ENCODE measurements around the gene CACNA2D3. TPM values are rescaled to one million over a fixed set of nuclear protein-coding genes. Genes with fewer than 3 reads are reported as not detected.

Gene CACNA2D3
- total RNA-seq, 1 donor from 2014 or later = 10.0 TPM

GRCh38 chr3:54173371-54173770 lies 51.0 kb downstream of the CACNA2D3 start:
- DNase-seq = no peak
- Mint-ChIP-seq H3K4me1 (ENCODE audit: low read depth, unreplicated experiment) (no peaks in the 10 kb centered on the region), H3K36me3 (ENCODE audit: unreplicated experiment) (no peaks in the 10 kb centered on the region), H3K4me3 (ENCODE audit: unreplicated experiment) (no peak overlapping the region), H3K27ac (ENCODE audit: unreplicated experiment) (no peak overlapping the region), H3K27me3 (ENCODE audit: unreplicated experiment) (peaks cover 2% of the 10 kb centered on the region), H3K9me3 (ENCODE audit: unreplicated experiment) (no peaks in the 10 kb centered on the region)
- no peak for TF ChIP-seq CTCF (IDR thresholded peaks at IDR 0.05; ENCODE audit: partially characterized antibody, unreplicated experiment)

- TF ChIP-seq CTCF (IDR thresholded peaks at IDR 0.05; ENCODE audit: partially characterized antibody, unreplicated experiment) = no peak
- peaks cover 7% of the 10 kb centered on the region for H3K4me1 Mint-ChIP-seq (ENCODE audit: low read depth, unreplicated experiment)
- DNase-seq = no peak
These were observed 53.8 kb downstream of the CACNA2D3 start for GRCh38 chr3:54176106-54176505.

GRCh38 chr3:54177816-54178215 lies 55.5 kb downstream of the CACNA2D3 start:
- DNase-seq = no peak
- no peaks in the 10 kb centered on the region for H3K36me3 Mint-ChIP-seq (ENCODE audit: unreplicated experiment)
- TF ChIP-seq CTCF (IDR thresholded peaks at IDR 0.05; ENCODE audit: partially characterized antibody, unreplicated experiment) = no peak
- H3K9me3 Mint-ChIP-seq (ENCODE audit: unreplicated experiment) = no peaks in the 10 kb centered on the region
- peaks cover 4% of the 10 kb centered on the region for H3K27me3 Mint-ChIP-seq (ENCODE audit: unreplicated experiment)
- no peak overlapping the region for H3K27ac Mint-ChIP-seq (ENCODE audit: unreplicated experiment)
- H3K4me1 Mint-ChIP-seq (ENCODE audit: low read depth, unreplicated experiment) = peaks cover 7% of the 10 kb centered on the region
- H3K4me3 Mint-ChIP-seq (ENCODE audit: unreplicated experiment) = no peak overlapping the region

More at GRCh38 chr3:54176106-54176505, 53.8 kb downstream of the CACNA2D3 start:
- no peak overlapping the region for H3K4me3 Mint-ChIP-seq (ENCODE audit: unreplicated experiment)
- no peaks in the 10 kb centered on the region for H3K9me3 Mint-ChIP-seq (ENCODE audit: unreplicated experiment)
- H3K27ac Mint-ChIP-seq (ENCODE audit: unreplicated experiment) = no peak overlapping the region
- no peaks in the 10 kb centered on the region for H3K36me3 Mint-ChIP-seq (ENCODE audit: unreplicated experiment)
- H3K27me3 Mint-ChIP-seq (ENCODE audit: unreplicated experiment) = peaks cover 4% of the 10 kb centered on the region

GRCh38 chr3:54178376-54178775 lies 56.0 kb downstream of the CACNA2D3 start:
- Mint-ChIP-seq H3K4me1 (ENCODE audit: low read depth, unreplicated experiment) (peaks cover 7% of the 10 kb centered on the region), H3K27ac (ENCODE audit: unreplicated experiment) (no peak overlapping the region), H3K27me3 (ENCODE audit: unreplicated experiment) (peaks cover 4% of the 10 kb centered on the region), H3K4me3 (ENCODE audit: unreplicated experiment) (no peak overlapping the region), H3K9me3 (ENCODE audit: unreplicated experiment) (no peaks in the 10 kb centered on the region), H3K36me3 (ENCODE audit: unreplicated experiment) (no peaks in the 10 kb centered on the region)
- no peak for TF ChIP-seq CTCF (IDR thresholded peaks at IDR 0.05; ENCODE audit: partially characterized antibody, unreplicated experiment)
- DNase-seq = no peak

- no peak for TF ChIP-seq CTCF (IDR thresholded peaks at IDR 0.05; ENCODE audit: partially characterized antibody, unreplicated experiment)
- H3K27ac Mint-ChIP-seq (ENCODE audit: unreplicated experiment) = no peak overlapping the region
- H3K27me3 Mint-ChIP-seq (ENCODE audit: unreplicated experiment) = peaks cover 4% of the 10 kb centered on the region
- no peaks in the 10 kb centered on the region for H3K36me3 Mint-ChIP-seq (ENCODE audit: unreplicated experiment)
- no peak for DNase-seq
- peaks cover 7% of the 10 kb centered on the region for H3K4me1 Mint-ChIP-seq (ENCODE audit: low read depth, unreplicated experiment)
- no peak overlapping the region for H3K4me3 Mint-ChIP-seq (ENCODE audit: unreplicated experiment)
- no peaks in the 10 kb centered on the region for H3K9me3 Mint-ChIP-seq (ENCODE audit: unreplicated experiment)
These were observed 58.6 kb downstream of the CACNA2D3 start for GRCh38 chr3:54180921-54181320.
